ENCODE results near the gene AKR7A3. TPM values are rescaled to one million over a fixed set of nuclear protein-coding genes. Genes with fewer than 3 reads are reported as not detected.
A peak's percentile ranks its signal among the peaks of the same experiment; 100 is the strongest.

The AKR7A3 gene
- total RNA-seq, 1 experiment from 2014 or later: 0.40 TPM

DNA sequence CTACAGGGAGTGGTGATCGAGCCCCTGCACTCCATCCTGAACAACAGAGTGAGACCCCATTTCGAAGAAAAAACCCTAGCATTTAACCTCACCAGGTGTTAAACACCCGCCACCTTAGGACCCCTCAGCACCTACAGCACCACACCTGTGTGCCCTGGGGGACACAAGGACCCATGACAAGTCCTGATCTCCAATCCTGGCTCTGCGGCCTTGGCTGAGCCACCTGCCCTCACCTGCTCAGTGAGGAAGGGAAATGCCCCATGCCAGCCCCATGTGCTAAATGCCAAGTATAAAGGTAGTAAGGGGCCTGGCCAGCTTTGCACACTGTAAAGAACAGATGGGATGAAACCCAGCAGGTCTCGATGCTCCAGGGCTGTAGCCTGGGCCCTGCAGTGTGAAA lies 25.8 kb downstream of the AKR7A3 start:
- DNase-seq (no peak), ATAC-seq (no peak)
- H3F3A ChIP-seq (ENCODE audit: low read length, unreplicated experiment): no peaks in the 10 kb centered on the region
- no peaks in the 10 kb centered on the region for H3K27me3 ChIP-seq (ENCODE audit: low read length)
- H3K36me3 ChIP-seq (ENCODE audit: low read depth, low read length): peaks cover 19% of the 10 kb centered on the region
- no peak overlapping the region for H3K9ac ChIP-seq (ENCODE audit: low read length)
- no peaks in the 10 kb centered on the region for H3K4me1 ChIP-seq (ENCODE audit: insufficient read depth, low read length)
- CTCF ChIA-PET: no interaction called here
- no TSS peak for BruUV-seq (replicated peaks)
- no peak overlapping the region for H3K4me3 ChIP-seq (ENCODE audit: low read length)
- H2AFZ ChIP-seq (ENCODE audit: low read length): no peak overlapping the region
- H3K27ac ChIP-seq (ENCODE audit: low read length): no peak overlapping the region
- H3K9me3 ChIP-seq (ENCODE audit: low read length): no peaks in the 10 kb centered on the region
- no peaks in the 10 kb centered on the region for H4K20me1 ChIP-seq (ENCODE audit: low read length)
- H3K9me2 ChIP-seq (replicated peaks; ENCODE audit: low read length): no peaks in the 10 kb centered on the region
- no peaks in the 10 kb centered on the region for H3K79me2 ChIP-seq (ENCODE audit: low read length)
- H3K4me2 ChIP-seq (ENCODE audit: low read length): no peak overlapping the region
- intact Hi-C loops (cut with micrococcal nuclease): no loop called here
- POLR2A ChIA-PET (ENCODE audit: unreplicated experiment): no interaction called here
- no peak for TF ChIP-seq EZH2 (IDR thresholded peaks at IDR 0.05; ENCODE audit: low read length, unreplicated experiment)
- no peak for TF ChIP-seq EZH2phosphoT487 (IDR thresholded peaks at IDR 0.05; ENCODE audit: borderline replicate concordance, low read length)
- TF ChIP-seq, protein P1, sequence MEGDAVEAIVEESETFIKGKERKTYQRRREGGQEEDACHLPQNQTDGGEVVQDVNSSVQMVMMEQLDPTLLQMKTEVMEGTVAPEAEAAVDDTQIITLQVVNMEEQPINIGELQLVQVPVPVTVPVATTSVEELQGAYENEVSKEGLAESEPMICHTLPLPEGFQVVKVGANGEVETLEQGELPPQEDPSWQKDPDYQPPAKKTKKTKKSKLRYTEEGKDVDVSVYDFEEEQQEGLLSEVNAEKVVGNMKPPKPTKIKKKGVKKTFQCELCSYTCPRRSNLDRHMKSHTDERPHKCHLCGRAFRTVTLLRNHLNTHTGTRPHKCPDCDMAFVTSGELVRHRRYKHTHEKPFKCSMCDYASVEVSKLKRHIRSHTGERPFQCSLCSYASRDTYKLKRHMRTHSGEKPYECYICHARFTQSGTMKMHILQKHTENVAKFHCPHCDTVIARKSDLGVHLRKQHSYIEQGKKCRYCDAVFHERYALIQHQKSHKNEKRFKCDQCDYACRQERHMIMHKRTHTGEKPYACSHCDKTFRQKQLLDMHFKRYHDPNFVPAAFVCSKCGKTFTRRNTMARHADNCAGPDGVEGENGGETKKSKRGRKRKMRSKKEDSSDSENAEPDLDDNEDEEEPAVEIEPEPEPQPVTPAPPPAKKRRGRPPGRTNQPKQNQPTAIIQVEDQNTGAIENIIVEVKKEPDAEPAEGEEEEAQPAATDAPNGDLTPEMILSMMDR (conservative IDR thresholded peaks at IDR 0.05; ENCODE audit: low read depth, low read length): no peak

DNA sequence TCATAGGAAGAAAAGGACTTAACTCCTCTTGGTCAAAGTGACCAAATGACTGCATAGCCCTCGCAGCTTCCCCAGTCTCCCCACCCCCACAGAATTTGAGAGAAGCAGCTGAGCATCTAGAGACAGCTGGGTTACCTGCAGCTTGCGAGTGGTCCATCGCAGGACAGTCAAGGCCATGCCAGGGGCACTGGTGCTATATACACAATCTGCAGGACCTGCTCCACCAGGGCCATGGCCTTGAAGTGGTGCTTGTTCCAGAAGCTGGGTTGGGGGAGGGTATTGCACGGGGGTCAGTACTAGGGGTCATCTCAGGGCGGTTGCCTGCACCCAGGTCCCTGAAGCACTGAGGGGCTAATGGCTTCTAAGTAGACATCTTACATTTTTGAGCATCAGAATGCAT lies 26.5 kb downstream of the AKR7A3 start:
- no peak overlapping the region for H3K27ac ChIP-seq (ENCODE audit: low read length)
- no peak overlapping the region for H3K9ac ChIP-seq (ENCODE audit: low read length)
- DNase-seq: no peak
- intact Hi-C loops (cut with micrococcal nuclease): no loop called here
- no peak for TF ChIP-seq EZH2 (IDR thresholded peaks at IDR 0.05; ENCODE audit: low read length, unreplicated experiment)
- TF ChIP-seq, protein P1 (conservative IDR thresholded peaks at IDR 0.05; ENCODE audit: low read depth, low read length): no peak
- no peak for TF ChIP-seq EZH2phosphoT487 (IDR thresholded peaks at IDR 0.05; ENCODE audit: borderline replicate concordance, low read length)
- no peaks in the 10 kb centered on the region for H3K79me2 ChIP-seq (ENCODE audit: low read length)
- no TSS peak for BruUV-seq (replicated peaks)
- no peaks in the 10 kb centered on the region for H3K27me3 ChIP-seq (ENCODE audit: low read length)
- no peak overlapping the region for H3K4me2 ChIP-seq (ENCODE audit: low read length)
- no peak overlapping the region for H3K4me3 ChIP-seq (ENCODE audit: low read length)
- H4K20me1 ChIP-seq (ENCODE audit: low read length): no peaks in the 10 kb centered on the region
- H3K4me1 ChIP-seq (ENCODE audit: insufficient read depth, low read length): no peaks in the 10 kb centered on the region
- no peaks in the 10 kb centered on the region for H3F3A ChIP-seq (ENCODE audit: low read length, unreplicated experiment)
- POLR2A ChIA-PET (ENCODE audit: unreplicated experiment): no interaction called here
- ATAC-seq: no peak
- CTCF ChIA-PET: no interaction called here
- peaks cover 26% of the 10 kb centered on the region for H3K36me3 ChIP-seq (ENCODE audit: low read depth, low read length)
- no peak overlapping the region for H2AFZ ChIP-seq (ENCODE audit: low read length)
- no peaks in the 10 kb centered on the region for H3K9me3 ChIP-seq (ENCODE audit: low read length)
- no peaks in the 10 kb centered on the region for H3K9me2 ChIP-seq (replicated peaks; ENCODE audit: low read length)

DNA sequence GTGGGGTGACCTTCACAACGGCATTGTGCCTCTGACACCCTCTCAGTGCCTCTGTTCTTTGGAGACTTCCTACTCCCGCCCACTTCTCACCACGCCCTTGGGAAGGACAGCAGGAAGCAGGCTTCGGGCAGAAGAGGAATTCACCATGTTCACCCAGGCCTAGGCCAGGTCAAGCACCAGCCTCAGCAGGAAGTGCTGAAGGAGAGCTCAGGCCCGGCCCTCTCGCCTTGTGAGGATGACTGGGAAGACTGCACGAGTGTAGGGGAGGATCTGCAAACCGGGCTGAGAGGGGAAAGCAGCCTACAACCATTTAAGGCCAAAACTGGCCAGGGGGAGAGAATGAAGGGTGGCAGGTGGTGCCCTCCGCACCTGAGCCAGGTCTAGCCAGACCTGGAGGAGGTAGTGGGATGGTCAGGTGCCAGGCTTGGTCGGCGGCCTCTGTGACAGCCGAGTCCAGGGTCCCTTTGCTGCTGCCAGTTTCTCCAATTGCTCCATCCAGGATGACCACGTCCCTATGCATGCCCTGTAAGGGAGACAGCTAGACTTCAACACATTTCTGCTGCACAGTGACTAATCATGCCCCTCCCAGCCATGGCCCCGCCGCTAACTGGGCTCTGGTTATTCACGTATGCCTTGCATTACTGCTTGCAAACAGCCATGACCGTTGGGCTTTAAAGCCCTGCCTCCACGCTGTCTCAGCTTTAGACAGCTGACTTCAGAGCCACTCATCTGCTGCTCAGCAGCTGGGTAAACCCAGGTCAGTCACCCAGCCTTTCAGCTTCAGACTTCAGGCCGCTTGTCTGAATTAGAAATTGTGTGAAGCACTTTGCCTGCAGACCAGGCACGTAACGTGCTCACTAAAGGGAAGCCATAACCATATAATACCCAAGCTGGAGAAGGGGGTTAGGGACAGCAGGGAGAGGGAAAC lies 28.1 kb downstream of the AKR7A3 start:
- peaks cover 5% of the 10 kb centered on the region; the same call in 1 of the 2 replicates for H3K79me2 ChIP-seq (ENCODE audit: low read length)
- H4K20me1 ChIP-seq (ENCODE audit: low read length): no peaks in the 10 kb centered on the region
- CTCF ChIA-PET: no interaction called here
- H3K4me2 ChIP-seq (ENCODE audit: low read length): no peak overlapping the region
- no peak overlapping the region for H3K27ac ChIP-seq (ENCODE audit: low read length)
- H3K36me3 ChIP-seq (ENCODE audit: low read depth, low read length): peaks cover 40% of the 10 kb centered on the region
- no peaks in the 10 kb centered on the region for H3K9me2 ChIP-seq (replicated peaks; ENCODE audit: low read length)
- TF ChIP-seq EZH2 (IDR thresholded peaks at IDR 0.05; ENCODE audit: low read length, unreplicated experiment): no peak
- TF ChIP-seq EZH2phosphoT487 (IDR thresholded peaks at IDR 0.05; ENCODE audit: borderline replicate concordance, low read length): no peak
- TF ChIP-seq, protein P1 (conservative IDR thresholded peaks at IDR 0.05; ENCODE audit: low read depth, low read length): no peak
- intact Hi-C loops (cut with micrococcal nuclease): no loop called here
- H2AFZ ChIP-seq (ENCODE audit: low read length): no peak overlapping the region
- H3K27me3 ChIP-seq (ENCODE audit: low read length): no peaks in the 10 kb centered on the region
- no TSS peak for BruUV-seq (replicated peaks)
- H3K4me1 ChIP-seq (ENCODE audit: insufficient read depth, low read length): no peaks in the 10 kb centered on the region
- no peaks in the 10 kb centered on the region for H3F3A ChIP-seq (ENCODE audit: low read length, unreplicated experiment)
- H3K4me3 ChIP-seq (ENCODE audit: low read length): no peak overlapping the region
- peak; percentile 69 for ATAC-seq
- no peaks in the 10 kb centered on the region for H3K9me3 ChIP-seq (ENCODE audit: low read length)
- peak; percentile 26 for DNase-seq
- POLR2A ChIA-PET (ENCODE audit: unreplicated experiment): no interaction called here
- no peak overlapping the region for H3K9ac ChIP-seq (ENCODE audit: low read length)

Measured in PC-3 (cell line).